ENCODE results near the gene AP2B1. TPM values are rescaled to one million over a fixed set of nuclear protein-coding genes. Genes with fewer than 3 reads are reported as not detected.

The AP2B1 gene
- total RNA-seq (87.0 and 100 TPM in 2 replicates), polyA plus RNA-seq (69.8 and 76.1 TPM in 2 replicates)

- Histone ChIP-seq H3K27ac (peak within 1 kb of the TSS; percentile 99), H3K79me2 (peaks cover 45% of the 10 kb centered on the region), H3K9me3 (ENCODE audit: low read depth) (no peaks in the 10 kb centered on the region), H3K4me3 (peak within 1 kb of the TSS; percentile 45), H3K9me2 (replicated peaks; ENCODE audit: insufficient read depth) (no peaks in the 10 kb centered on the region), H3K4me1 (ENCODE audit: insufficient read depth) (peaks cover 10% of the 10 kb centered on the region), H3K27me3 (no peaks in the 10 kb centered on the region), H2AFZ (peak within 1 kb of the TSS; percentile 97), H3K4me2 (peak within 1 kb of the TSS; percentile 78), H3K36me3 (replicated peaks; ENCODE audit: insufficient read depth, low read depth) (no peaks in the 10 kb centered on the region), H4K20me1 (ENCODE audit: insufficient read depth, poor library complexity, severe bottlenecking) (peaks cover 27% of the 10 kb centered on the region)
- DNase-seq (ENCODE audit: low spot score): peak; percentile 95
- no peak for TF ChIP-seq EZH2 (IDR thresholded peaks at IDR 0.05; ENCODE audit: borderline replicate concordance)
- TF ChIP-seq EZH2phosphoT487 (IDR thresholded peaks at IDR 0.05; ENCODE audit: low read depth, severe bottlenecking, unreplicated experiment): no peak
- TF ChIP-seq, protein P1, sequence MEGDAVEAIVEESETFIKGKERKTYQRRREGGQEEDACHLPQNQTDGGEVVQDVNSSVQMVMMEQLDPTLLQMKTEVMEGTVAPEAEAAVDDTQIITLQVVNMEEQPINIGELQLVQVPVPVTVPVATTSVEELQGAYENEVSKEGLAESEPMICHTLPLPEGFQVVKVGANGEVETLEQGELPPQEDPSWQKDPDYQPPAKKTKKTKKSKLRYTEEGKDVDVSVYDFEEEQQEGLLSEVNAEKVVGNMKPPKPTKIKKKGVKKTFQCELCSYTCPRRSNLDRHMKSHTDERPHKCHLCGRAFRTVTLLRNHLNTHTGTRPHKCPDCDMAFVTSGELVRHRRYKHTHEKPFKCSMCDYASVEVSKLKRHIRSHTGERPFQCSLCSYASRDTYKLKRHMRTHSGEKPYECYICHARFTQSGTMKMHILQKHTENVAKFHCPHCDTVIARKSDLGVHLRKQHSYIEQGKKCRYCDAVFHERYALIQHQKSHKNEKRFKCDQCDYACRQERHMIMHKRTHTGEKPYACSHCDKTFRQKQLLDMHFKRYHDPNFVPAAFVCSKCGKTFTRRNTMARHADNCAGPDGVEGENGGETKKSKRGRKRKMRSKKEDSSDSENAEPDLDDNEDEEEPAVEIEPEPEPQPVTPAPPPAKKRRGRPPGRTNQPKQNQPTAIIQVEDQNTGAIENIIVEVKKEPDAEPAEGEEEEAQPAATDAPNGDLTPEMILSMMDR (IDR thresholded peaks at IDR 0.05; ENCODE audit: poor library complexity): no peak
- under 1% methylated on average over 37 of the region's 50 CpGs for WGBS (ENCODE audit: low lambda C conversion rate, missing lambda C conversion rate)
Observed at GRCh38 chr17:35587074-35587961, at the start of gene AP2B1. Gene AP2B1 (plus strand): TSS chr17:35587322. CDS start chr17:35594031, 6,709 bp downstream.

DNA sequence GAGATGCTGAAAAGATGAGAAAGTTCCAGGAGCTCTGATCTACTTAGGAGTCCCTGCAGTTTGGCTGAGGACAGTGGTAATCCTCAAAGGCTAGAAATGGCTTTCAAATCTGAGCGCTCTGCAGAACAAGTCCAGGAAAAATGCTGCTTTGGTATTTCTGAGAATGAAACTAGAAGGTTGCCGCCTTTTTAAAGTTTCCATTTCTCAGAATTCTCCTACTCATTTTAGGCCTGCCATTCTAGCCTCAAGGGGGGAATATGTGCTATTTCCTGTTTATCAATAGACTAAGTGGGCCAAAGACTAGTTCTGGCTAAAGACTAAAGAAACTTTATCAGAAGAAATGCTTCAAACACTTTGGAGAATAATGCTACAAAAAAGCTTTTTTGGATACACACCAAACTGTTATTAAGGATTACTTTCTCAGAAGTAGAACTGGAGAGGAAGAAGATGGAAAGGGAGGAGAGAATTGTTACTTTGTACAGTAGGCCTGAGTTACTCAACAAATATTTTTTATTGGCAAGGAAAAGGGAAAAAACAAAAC, 49.5 kb upstream of the AP2B1 start, which contains the start of gene SLFN12L:
Gene SLFN12L, minus strand, starts transcription at position 78 of the 541 bp plus-strand sequence. CDS start 15,314 bp downstream, outside the sequence.
- DNase-seq (ENCODE audit: low spot score): no peak
- no peaks in the 10 kb centered on the region for H3K36me3 ChIP-seq (replicated peaks; ENCODE audit: insufficient read depth, low read depth)
- no peak within 1 kb of the TSS for H3K4me2 ChIP-seq
- TF ChIP-seq, protein P1 (IDR thresholded peaks at IDR 0.05; ENCODE audit: poor library complexity): no peak
- TF ChIP-seq EZH2phosphoT487 (IDR thresholded peaks at IDR 0.05; ENCODE audit: low read depth, severe bottlenecking, unreplicated experiment) (no peak), EZH2 (IDR thresholded peaks at IDR 0.05; ENCODE audit: borderline replicate concordance) (no peak)
- H3K27me3 ChIP-seq: peaks cover 2% of the 10 kb centered on the region
- no peaks in the 10 kb centered on the region for H3K79me2 ChIP-seq
- H3K9me3 ChIP-seq (ENCODE audit: low read depth): no peaks in the 10 kb centered on the region
- H3K4me3 ChIP-seq: no peak within 1 kb of the TSS
- H4K20me1 ChIP-seq (ENCODE audit: insufficient read depth, poor library complexity, severe bottlenecking): no peaks in the 10 kb centered on the region
- WGBS (ENCODE audit: low lambda C conversion rate, missing lambda C conversion rate): 80% methylated on average over 2 of the region's 2 CpGs
- H2AFZ ChIP-seq: no peak within 1 kb of the TSS
- peak within 1 kb of the TSS; percentile 21 for H3K27ac ChIP-seq
- H3K9me2 ChIP-seq (replicated peaks; ENCODE audit: insufficient read depth): no peaks in the 10 kb centered on the region
- H3K4me1 ChIP-seq (ENCODE audit: insufficient read depth): no peaks in the 10 kb centered on the region

DNA sequence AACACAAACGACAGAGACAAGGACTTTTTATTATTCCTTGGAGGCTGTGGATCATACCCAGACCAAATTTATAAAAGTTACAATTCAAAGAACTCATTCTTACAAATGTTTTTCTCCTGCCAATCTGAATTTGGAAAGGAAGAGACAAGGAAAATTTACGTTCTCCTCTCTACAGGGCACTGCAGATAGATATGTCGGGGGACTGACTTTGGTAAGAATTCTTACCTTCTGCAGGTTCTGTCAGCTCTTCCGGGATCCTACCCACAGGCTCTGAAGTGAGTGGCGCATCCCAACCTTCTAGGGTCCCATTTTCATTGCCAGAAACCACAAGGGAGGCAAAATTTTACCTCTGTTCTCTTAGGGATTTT, 47.5 kb upstream of the AP2B1 start:
- H3K36me3 ChIP-seq (replicated peaks; ENCODE audit: insufficient read depth, low read depth): no peaks in the 10 kb centered on the region
- no peaks in the 10 kb centered on the region for H3K9me3 ChIP-seq (ENCODE audit: low read depth)
- H4K20me1 ChIP-seq (ENCODE audit: insufficient read depth, poor library complexity, severe bottlenecking): no peaks in the 10 kb centered on the region
- WGBS (ENCODE audit: low lambda C conversion rate, missing lambda C conversion rate): 62% methylated on average over 5 of the region's 5 CpGs
- peaks cover 2% of the 10 kb centered on the region for H3K27me3 ChIP-seq
- H3K79me2 ChIP-seq: no peaks in the 10 kb centered on the region
- H2AFZ ChIP-seq: peak overlapping the region; percentile 39
- H3K4me3 ChIP-seq: no peak overlapping the region
- H3K27ac ChIP-seq: no peak overlapping the region
- no peaks in the 10 kb centered on the region for H3K4me1 ChIP-seq (ENCODE audit: insufficient read depth)
- no peaks in the 10 kb centered on the region for H3K9me2 ChIP-seq (replicated peaks; ENCODE audit: insufficient read depth)
- H3K4me2 ChIP-seq: peak overlapping the region; percentile 31
- no peak for DNase-seq (ENCODE audit: low spot score)
- TF ChIP-seq, protein P1 (IDR thresholded peaks at IDR 0.05; ENCODE audit: poor library complexity): no peak
- no peak for TF ChIP-seq EZH2phosphoT487 (IDR thresholded peaks at IDR 0.05; ENCODE audit: low read depth, severe bottlenecking, unreplicated experiment)
- no peak for TF ChIP-seq EZH2 (IDR thresholded peaks at IDR 0.05; ENCODE audit: borderline replicate concordance)
